ACC112 (cell line): ENCODE data around the gene S100A9.
"Not testable (repeated sequence)": the region's sequence is repeated elsewhere in the genome, so short reads cannot be mapped to it uniquely, and the experiment has no call there.

ENCODE experiments used
- H2AFZ ChIP-seq: fragments of 200-600 bp; sonication (generic); one replicate; pipeline ENCODE4 v1.6.0; 2017; ENCODE audit warnings: antibody characterized with exemption, low read length; ENCODE audit not compliant: unreplicated experiment
- H3K27ac ChIP-seq: fragments of 200-600 bp; sonication (generic); 2 replicates; pipeline ENCODE4 v1.5.1; 2014; ENCODE audit warnings: low read depth, mild to moderate bottlenecking, antibody characterized with exemption, low read length, moderate library complexity
- H3K27me3 ChIP-seq: fragments of 200-600 bp; sonication (generic); 2 replicates; pipeline ENCODE4 v1.6.1; 2014; ENCODE audit warnings: mild to moderate bottlenecking, antibody characterized with exemption, low read length, moderate library complexity, mixed read lengths; ENCODE audit not compliant: insufficient read depth
- H3K36me3 ChIP-seq: fragments of 200-600 bp; sonication (generic); 2 replicates; pipeline ENCODE4 v1.6.1; 2016; ENCODE audit warnings: mild to moderate bottlenecking, antibody characterized with exemption, low read length, moderate library complexity, mixed read lengths; ENCODE audit not compliant: insufficient read depth
- H3K4me1 ChIP-seq: fragments of 200-600 bp; sonication (generic); one replicate; pipeline ENCODE4 v1.6.1; 2016; ENCODE audit warnings: low read length, mixed read lengths; ENCODE audit not compliant: insufficient read depth, unreplicated experiment, control insufficient read depth
- H3K4me3 ChIP-seq: fragments of 200-600 bp; sonication (generic); 2 replicates; pipeline ENCODE4 v1.5.1; 2014; ENCODE audit warnings: mild to moderate bottlenecking, low read depth, low read length
- H3K79me2 ChIP-seq: fragments of 200-600 bp; sonication (generic); one replicate; pipeline ENCODE4 v1.6.0; 2016; ENCODE audit warnings: low read length; ENCODE audit not compliant: control insufficient read depth, unreplicated experiment, insufficient read depth

The S100A9 gene

DNA sequence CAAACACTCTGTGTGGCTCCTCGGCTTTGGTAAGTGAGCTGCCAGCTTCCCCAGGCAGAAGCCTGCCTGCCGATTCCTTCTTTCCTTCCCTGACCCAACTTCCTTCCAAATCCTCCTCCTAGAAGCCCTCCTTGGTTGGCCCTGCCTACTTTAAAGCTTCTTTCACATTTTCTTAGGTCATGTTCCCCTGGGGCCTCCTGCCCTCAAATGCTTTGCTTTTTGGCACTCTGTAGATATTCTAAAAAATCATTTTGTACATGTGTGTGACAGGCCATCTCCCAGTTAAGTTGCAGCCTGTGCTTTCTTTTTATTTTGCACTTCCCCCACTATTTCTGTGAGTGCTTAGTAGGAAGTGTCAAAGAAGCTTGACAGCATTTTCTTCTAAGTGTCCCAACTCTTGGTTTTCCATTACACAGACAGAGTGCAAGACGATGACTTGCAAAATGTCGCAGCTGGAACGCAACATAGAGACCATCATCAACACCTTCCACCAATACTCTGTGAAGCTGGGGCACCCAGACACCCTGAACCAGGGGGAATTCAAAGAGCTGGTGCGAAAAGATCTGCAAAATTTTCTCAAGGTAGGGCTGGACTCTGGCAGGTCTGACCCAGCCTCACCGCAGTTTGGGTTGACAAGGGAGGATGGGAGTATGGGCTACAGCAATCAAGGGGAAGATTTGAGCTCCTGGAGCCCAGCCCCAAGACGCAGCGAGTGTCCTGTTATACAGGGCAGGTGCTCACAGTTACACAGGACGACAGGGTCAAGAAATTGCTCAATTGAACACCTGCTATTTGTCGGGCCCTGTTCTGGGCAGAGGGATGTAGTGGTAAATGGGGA lies at the start of gene S100A9:
TSS of gene S100A9 (plus strand) at position 2 of the 838 bp plus-strand sequence. CDS start at position 432, 430 bp downstream.
- Histone ChIP-seq H3K27ac (no peak within 1 kb of the TSS), H2AFZ (no peak within 1 kb of the TSS), H3K79me2 (no peaks in the 10 kb centered on the region), H3K27me3 (peaks cover 48% of the 10 kb centered on the region), H3K4me1 (no peaks in the 10 kb centered on the region), H3K36me3 (no peaks in the 10 kb centered on the region), H3K4me3 (no peak within 1 kb of the TSS)

DNA sequence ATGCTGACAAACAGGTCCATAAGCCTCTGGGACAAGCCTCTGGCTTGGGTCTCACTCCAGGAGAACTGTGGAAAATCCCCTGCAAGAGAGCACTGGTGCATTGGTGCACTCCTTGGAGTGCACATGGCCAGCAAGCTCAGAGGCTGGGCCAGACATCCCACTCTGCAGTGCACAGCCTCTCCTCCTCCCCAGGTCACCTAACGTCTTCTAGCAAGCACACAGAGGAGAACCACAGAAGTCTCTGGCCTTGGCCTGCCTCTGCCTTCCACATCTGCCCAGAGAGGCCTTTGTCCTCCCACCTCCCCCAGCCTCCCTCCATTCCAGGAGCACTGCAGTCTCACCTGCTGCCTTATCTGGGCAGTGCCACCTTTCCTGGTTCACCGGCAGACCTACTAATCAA lies 49.1 kb upstream of the S100A9 start:
- H2AFZ ChIP-seq, result no peak overlapping the region
- no peak overlapping the region for H3K27ac ChIP-seq
- no peaks in the 10 kb centered on the region for H3K27me3 ChIP-seq
- H3K36me3 ChIP-seq, result no peaks in the 10 kb centered on the region
- no peaks in the 10 kb centered on the region for H3K79me2 ChIP-seq
- H3K4me3 ChIP-seq, result no peak overlapping the region
- no peaks in the 10 kb centered on the region for H3K4me1 ChIP-seq

DNA sequence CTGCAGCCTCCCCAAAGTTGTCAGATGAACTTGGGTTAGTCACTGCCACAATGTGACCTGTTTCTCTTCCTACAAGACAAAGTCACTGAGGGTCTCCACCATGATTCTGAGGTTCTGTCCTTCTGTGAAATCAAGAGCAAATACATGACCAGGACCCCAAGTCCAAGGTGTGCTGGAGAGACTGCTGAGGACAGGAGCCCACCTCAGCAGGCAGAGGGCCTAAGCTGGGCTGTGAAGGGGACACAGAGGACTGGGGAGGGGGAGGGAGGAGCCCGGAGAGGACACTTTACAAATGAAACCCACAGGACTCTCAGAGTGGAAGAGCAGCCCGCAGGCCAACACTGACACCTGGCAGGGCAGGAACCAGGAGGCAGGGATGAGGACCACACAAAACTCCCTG lies 48.2 kb upstream of the S100A9 start:
- Histone ChIP-seq H3K27ac (no peak overlapping the region), H3K4me1 (no peaks in the 10 kb centered on the region), H3K36me3 (no peaks in the 10 kb centered on the region), H3K79me2 (no peaks in the 10 kb centered on the region), H2AFZ (no peak overlapping the region), H3K27me3 (no peaks in the 10 kb centered on the region), H3K4me3 (no peak overlapping the region)

DNA sequence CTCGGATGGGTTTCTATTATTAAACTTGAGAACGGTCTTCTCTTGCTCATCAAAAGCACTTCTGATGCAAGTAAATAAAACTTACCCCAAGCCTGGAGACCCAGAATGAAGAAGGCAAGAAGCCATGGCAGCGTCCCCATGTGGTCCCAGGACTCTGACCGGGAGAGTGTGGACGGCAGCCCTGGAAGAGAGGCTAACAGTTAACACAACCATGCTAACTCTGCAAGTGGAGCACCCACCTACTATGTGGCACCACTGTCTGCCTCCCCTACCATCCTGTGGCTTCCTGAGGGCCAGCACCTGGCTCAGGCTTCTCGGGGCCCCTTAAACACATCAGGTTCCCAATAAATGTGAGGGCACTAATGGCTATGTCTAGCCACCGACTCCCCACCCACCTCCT lies 47.1 kb upstream of the S100A9 start:
- Histone ChIP-seq H2AFZ (no peak overlapping the region), H3K36me3 (no peaks in the 10 kb centered on the region)

DNA sequence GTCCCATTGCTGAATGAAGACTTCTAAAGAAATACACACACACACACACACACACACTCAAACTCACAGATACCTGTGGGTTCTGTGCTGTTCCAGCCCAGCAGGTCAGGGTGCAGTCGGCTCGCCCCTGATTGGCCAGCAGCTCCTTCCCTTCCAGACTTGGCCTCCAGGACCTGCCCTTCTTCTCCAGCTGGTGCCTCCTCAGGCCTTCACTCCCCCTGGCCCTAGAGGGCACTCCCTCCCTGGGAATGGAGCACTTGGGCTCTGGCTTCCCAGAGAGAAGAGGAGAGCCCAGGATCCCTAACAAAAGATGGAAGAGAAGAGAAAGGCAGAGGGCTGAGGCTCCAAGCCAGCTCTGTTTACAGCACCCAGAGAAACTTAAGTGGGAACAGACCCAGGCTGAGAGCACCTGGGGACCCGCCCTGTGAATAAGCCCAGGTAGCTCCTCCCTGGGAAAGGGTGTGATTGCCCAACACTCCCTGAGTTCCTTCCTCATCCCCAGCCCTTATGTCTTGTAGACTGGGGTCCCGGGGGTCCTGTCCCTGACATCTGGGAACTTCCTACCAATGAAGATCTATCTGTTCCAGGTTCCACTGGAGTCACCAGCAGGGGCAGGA lies 45.0 kb upstream of the S100A9 start, which contains the start of gene PGLYRP3:
TSS of gene PGLYRP3 (minus strand) at position 383 of the 617 bp plus-strand sequence. CDS start 2,287 bp downstream, outside the sequence.
- H3K27ac ChIP-seq, result no peak within 1 kb of the TSS
- H2AFZ ChIP-seq, result no peak within 1 kb of the TSS
- no peaks in the 10 kb centered on the region for H3K36me3 ChIP-seq

More for the DNA sequence above, 47.1 kb upstream of the S100A9 start:
- no peaks in the 10 kb centered on the region for H3K27me3 ChIP-seq
- no peaks in the 10 kb centered on the region for H3K79me2 ChIP-seq
- H3K27ac ChIP-seq, result no peak overlapping the region
- no peak overlapping the region for H3K4me3 ChIP-seq
- H3K4me1 ChIP-seq, result no peaks in the 10 kb centered on the region

DNA sequence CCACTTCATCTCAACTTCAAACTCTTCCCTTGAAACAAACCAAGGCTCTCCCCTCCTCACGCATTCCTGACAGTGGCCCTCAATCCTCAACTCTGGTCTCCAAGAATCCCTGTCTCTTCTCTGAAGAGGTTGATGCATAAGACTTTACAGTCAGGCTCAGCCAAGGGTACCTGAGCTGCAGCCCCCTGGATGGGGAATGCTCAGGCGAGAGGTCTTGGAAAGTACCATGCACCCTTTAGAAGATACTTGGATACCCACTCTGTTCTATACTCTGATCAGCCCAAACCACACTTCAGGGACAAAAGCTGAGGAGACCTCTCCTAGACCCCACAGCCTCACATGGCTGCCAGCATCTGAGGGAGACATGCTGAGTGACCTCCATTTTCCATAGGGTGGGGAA lies 44.4 kb upstream of the S100A9 start:
- no peaks in the 10 kb centered on the region for H3K79me2 ChIP-seq
- no peak overlapping the region for H2AFZ ChIP-seq

More for the DNA sequence above, 45.0 kb upstream of the S100A9 start, which contains the start of gene PGLYRP3:
- Histone ChIP-seq H3K27me3 (no peaks in the 10 kb centered on the region), H3K4me1 (no peaks in the 10 kb centered on the region), H3K79me2 (no peaks in the 10 kb centered on the region), H3K4me3 (no peak within 1 kb of the TSS)

DNA sequence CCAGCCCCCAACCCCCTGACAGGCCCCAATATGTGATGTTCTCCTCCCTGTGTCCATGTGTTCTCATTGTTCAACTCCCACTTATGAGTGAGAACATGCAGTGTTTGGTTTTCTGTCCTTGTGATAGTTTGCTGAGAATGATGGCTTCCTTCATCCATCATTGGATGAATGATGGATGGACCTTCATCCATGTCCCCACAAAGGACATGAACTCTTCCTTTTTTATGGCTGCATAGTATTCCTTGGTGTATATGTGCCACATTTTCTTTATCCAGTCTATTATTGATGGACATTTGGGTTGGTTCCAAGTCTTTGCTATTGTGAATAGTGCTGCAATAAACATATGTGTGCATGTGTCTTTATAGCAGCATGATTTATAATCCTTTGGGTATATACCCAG lies 43.3 kb upstream of the S100A9 start:
- not testable (repeated sequence) for H3K4me3 ChIP-seq, H3K36me3 ChIP-seq, H3K79me2 ChIP-seq, H2AFZ ChIP-seq, H3K27me3 ChIP-seq, H3K27ac ChIP-seq, H3K4me1 ChIP-seq

More for the DNA sequence above, 44.4 kb upstream of the S100A9 start:
- Histone ChIP-seq H3K36me3 (no peaks in the 10 kb centered on the region), H3K27ac (no peak overlapping the region), H3K27me3 (no peaks in the 10 kb centered on the region), H3K4me3 (no peak overlapping the region), H3K4me1 (no peaks in the 10 kb centered on the region)

DNA sequence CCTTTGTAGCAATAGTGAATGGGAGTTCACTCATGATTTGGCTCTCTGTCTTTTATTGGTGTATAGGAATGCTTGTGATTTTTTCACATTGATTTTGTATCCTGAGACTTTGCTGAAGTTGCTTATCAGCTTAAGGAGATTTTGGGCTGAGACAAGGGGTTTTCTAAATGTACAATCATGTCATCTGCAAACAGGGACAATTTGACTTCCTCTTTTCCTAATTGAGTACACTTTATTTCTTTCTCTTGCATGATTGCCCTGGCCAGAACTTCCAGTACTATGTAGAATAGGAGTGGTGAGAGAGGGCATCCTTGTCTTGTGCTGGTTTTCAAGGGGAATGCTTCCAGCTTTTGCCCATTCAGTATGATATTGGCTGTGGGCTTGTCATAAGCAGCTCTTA lies 41.6 kb upstream of the S100A9 start:
- H3K4me1 ChIP-seq, H3K36me3 ChIP-seq, H2AFZ ChIP-seq, H3K27ac ChIP-seq, H3K27me3 ChIP-seq, H3K4me3 ChIP-seq, H3K79me2 ChIP-seq: not testable (repeated sequence)

DNA sequence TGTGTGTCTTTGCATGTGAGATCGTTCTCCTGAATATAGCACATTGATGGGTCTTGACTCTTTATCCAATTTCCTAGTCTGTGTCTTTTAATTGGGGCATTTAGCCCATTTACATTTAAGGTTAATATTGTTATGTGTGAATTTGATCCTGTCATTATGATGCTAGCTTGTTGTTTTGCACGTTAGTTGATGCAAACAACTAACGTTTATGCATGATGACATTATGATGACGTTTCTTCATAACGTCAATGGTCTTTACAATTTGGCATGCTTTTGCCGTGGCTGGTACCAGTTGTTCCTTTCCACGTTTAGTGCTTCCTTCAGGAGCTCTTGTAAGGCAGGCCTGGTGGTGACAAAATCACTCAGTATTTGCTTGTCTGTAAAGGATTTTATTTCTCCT lies 39.5 kb upstream of the S100A9 start:
- H3K4me3 ChIP-seq, H3K27me3 ChIP-seq, H2AFZ ChIP-seq, H3K4me1 ChIP-seq, H3K36me3 ChIP-seq, H3K27ac ChIP-seq, H3K79me2 ChIP-seq: not testable (repeated sequence)

DNA sequence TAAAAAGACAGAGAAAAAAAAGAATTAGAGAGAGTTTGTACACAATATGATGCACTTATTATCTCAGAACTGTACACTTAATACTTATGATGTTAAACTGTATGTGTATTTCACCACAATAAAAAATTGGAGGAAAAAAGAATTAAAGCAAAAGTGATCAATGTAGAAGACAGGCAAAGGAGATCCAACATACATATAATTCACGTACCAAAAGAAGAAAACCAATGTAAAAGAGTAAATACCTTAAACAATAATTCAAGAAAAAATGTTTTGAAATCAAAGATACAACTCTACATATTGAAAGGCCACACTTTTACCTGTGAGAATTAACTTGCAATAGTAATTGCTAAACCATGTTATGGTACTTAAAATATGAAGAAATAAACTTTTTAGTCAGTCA lies 35.1 kb upstream of the S100A9 start:
- H3K27me3 ChIP-seq, result no peaks in the 10 kb centered on the region
- H3K36me3 ChIP-seq, result no peaks in the 10 kb centered on the region
- H3K27ac ChIP-seq, result no peak overlapping the region
- H2AFZ ChIP-seq, result no peak overlapping the region
- no peak overlapping the region for H3K4me3 ChIP-seq
- no peaks in the 10 kb centered on the region for H3K79me2 ChIP-seq
- H3K4me1 ChIP-seq, result no peaks in the 10 kb centered on the region

DNA sequence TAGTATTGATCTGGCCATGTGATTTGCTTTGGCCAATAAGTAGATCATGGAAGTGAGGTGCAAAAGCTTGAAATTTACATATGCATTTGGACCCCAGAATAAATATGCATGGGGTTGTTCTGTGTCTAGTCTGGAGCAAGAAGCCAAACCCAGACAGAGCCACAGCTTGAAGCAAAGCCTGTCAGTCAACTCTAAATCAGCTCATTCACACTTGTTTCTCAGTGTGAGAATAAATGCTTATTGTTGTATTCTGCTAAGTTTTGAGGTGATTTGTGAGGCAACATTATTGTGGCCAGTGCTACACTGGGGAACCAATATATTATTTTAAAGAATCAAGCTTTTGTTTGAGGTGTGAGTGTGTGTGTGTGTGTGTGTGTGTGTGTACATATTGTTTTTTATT lies 32.7 kb upstream of the S100A9 start:
- no peak overlapping the region for H2AFZ ChIP-seq
- H3K4me3 ChIP-seq, result no peak overlapping the region
- no peaks in the 10 kb centered on the region for H3K79me2 ChIP-seq
- no peaks in the 10 kb centered on the region for H3K36me3 ChIP-seq
- H3K27ac ChIP-seq, result no peak overlapping the region
- H3K27me3 ChIP-seq, result no peaks in the 10 kb centered on the region
- H3K4me1 ChIP-seq, result no peaks in the 10 kb centered on the region
